SK-N-SH (cell line): ENCODE data around the gene MAN1B1. TPM values are rescaled to one million over a fixed set of nuclear protein-coding genes. Genes with fewer than 3 reads are reported as not detected.

ENCODE experiments used
- CTCF ChIA-PET: fragments of 300-600, 350-600 bp; formaldehyde crosslinking; extraction: SDS; loops from one replicate; lab custom pipeline; 2021; lab: Yijun Ruan, JAX
- POLR2A ChIA-PET: fragments of 350-600 bp; sonication (Branson Sonifier 250); formaldehyde crosslinking; extraction: SDS; loops from one replicate; lab custom pipeline; 2020; ENCODE audit warnings: antibody characterized with exemption, inconsistent platforms; lab: Yijun Ruan, JAX
- DNase-seq: peaks from one replicate; pipeline ENCODE4 v3.0.0; 2012
- H2AFZ ChIP-seq: fragments of 200-600 bp; sonication (generic); 2 replicates; pipeline ENCODE4 v1.8.1; 2016; ENCODE audit warnings: antibody characterized with exemption, mild to moderate bottlenecking, low read depth
- H3F3A ChIP-seq: fragments of 200-600 bp; sonication (generic); replicated peaks from 2 replicates; pipeline ENCODE3; 2016; ENCODE audit warnings: antibody characterized with exemption, mild to moderate bottlenecking; ENCODE audit not compliant: insufficient read depth
- H3K27ac ChIP-seq, 2 experiments: fragments of 200-500 bp in 1 of 2; fragments of 200-600 bp in 1 of 2; sonication (Bioruptor generic) in 1 of 2; sonication (generic), shearing (Covaris generic) in 1 of 2; 2 replicates each; pipeline versions ENCODE4 v1.5.1 to v1.6.1; 2014 to 2016; ENCODE audit warnings: low read depth in 2 of 2, inconsistent platforms in 1 of 2, low read length in 1 of 2, mild to moderate bottlenecking in 1 of 2, mixed read lengths in 1 of 2
- H3K27me3 ChIP-seq: fragments of 200-600 bp; sonication (generic), shearing (Covaris generic); 2 replicates; pipeline ENCODE4 v1.6.1; 2016; ENCODE audit warnings: mixed run types; ENCODE audit not compliant: insufficient read depth
- H3K36me3 ChIP-seq, 2 experiments: fragments of 200-500 bp in 1 of 2; fragments of 200-600 bp in 1 of 2; sonication (Bioruptor generic) in 1 of 2; sonication (generic) in 1 of 2; replicated peaks in 1 of 2; 2 replicates each; pipeline versions ENCODE3 to v1.5.1; 2014 to 2016; ENCODE audit warnings: low read length in 1 of 2, mild to moderate bottlenecking in 1 of 2; ENCODE audit not compliant: insufficient read depth in 2 of 2, control insufficient read depth in 1 of 2
- H3K4me1 ChIP-seq, 2 experiments: fragments of 200-500 bp in 1 of 2; fragments of 200-600 bp in 1 of 2; sonication (Bioruptor generic) in 1 of 2; sonication (generic), shearing (Covaris generic) in 1 of 2; 2 replicates each; pipeline versions ENCODE4 v1.5.1 to v1.6.1; 2014 to 2016; ENCODE audit warnings: low read depth in 1 of 2, low read length in 1 of 2, mixed run types in 1 of 2; ENCODE audit not compliant: insufficient read depth in 2 of 2, control insufficient read depth in 1 of 2
- H3K4me2 ChIP-seq: fragments of 200-600 bp; sonication (generic), shearing (Covaris generic); 2 replicates; pipeline ENCODE4 v1.6.1; 2017; ENCODE audit warnings: mixed run types
- H3K4me3 ChIP-seq, 2 experiments: fragments of 200-500 bp in 1 of 2; fragments of 200-600 bp in 1 of 2; sonication (Bioruptor generic) in 1 of 2; sonication (generic), shearing (Covaris generic) in 1 of 2; 2 replicates each; pipeline versions ENCODE4 v1.5.1 to v1.8.1; 2014 to 2016; ENCODE audit warnings: low read depth in 2 of 2, inconsistent platforms in 1 of 2, low read length in 1 of 2, mild to moderate bottlenecking in 1 of 2, mixed read lengths in 1 of 2, moderate library complexity in 1 of 2
- H3K79me2 ChIP-seq: fragments of 200-600 bp; sonication (generic); 2 replicates; pipeline ENCODE4 v1.8.1; 2017; ENCODE audit warnings: mild to moderate bottlenecking; ENCODE audit not compliant: insufficient read depth
- H3K9ac ChIP-seq: fragments of 200-600 bp; sonication (generic); 2 replicates; pipeline ENCODE4 v1.6.1; 2017; ENCODE audit warnings: mixed run types
- H3K9me2 ChIP-seq: fragments of 200-600 bp; sonication (generic); 2 replicates; pipeline ENCODE4 v1.6.1; 2017; ENCODE audit warnings: mixed run types
- H3K9me3 ChIP-seq: fragments of 200-600 bp; sonication (generic); 2 replicates; pipeline ENCODE4 v1.6.1; 2017; ENCODE audit warnings: mixed run types, mild to moderate bottlenecking, moderate library complexity
- H4K20me1 ChIP-seq: fragments of 200-600 bp; sonication (generic); 2 replicates; pipeline ENCODE4 v1.6.1; 2017; ENCODE audit warnings: mild to moderate bottlenecking, mixed run types; ENCODE audit not compliant: insufficient read depth
- CHD2 ChIP-seq: fragments of 150-350 bp; IDR thresholded peaks from 2 replicates; pipeline ENCODE4 v1.6.1; 2018; ENCODE audit warnings: low read length; ENCODE audit not compliant: partially characterized antibody
- ELF1 ChIP-seq: IDR thresholded peaks from 2 replicates; pipeline ENCODE4 v1.4.0; 2012
- EP300 ChIP-seq, 2 experiments: IDR thresholded peaks; 2 replicates each; pipeline versions ENCODE4 v1.4.0 to v1.6.1; 2012; ENCODE audit warnings: borderline replicate concordance in 1 of 2, low read depth in 1 of 2, low read length in 1 of 2
- FOSL2 ChIP-seq: IDR thresholded peaks from 2 replicates; pipeline ENCODE4 v1.4.0; 2012; ENCODE audit warnings: low read depth, mild to moderate bottlenecking, moderate library complexity, borderline replicate concordance
- GABPA ChIP-seq: IDR thresholded peaks from 2 replicates; pipeline ENCODE4 v1.4.0; 2012; ENCODE audit warnings: low read depth, mild to moderate bottlenecking
- MEF2A ChIP-seq: IDR thresholded peaks from 2 replicates; pipeline ENCODE4 v1.4.0; 2012; ENCODE audit warnings: low read depth, borderline replicate concordance
- NFIC ChIP-seq: IDR thresholded peaks from 2 replicates; pipeline ENCODE4 v1.4.0; 2012; ENCODE audit warnings: borderline replicate concordance
- RCOR1 ChIP-seq: fragments of 150-350 bp; IDR thresholded peaks from 2 replicates; pipeline ENCODE4 v1.6.1; 2017; ENCODE audit warnings: antibody characterized with exemption, low read length
- RXRA ChIP-seq: IDR thresholded peaks from 2 replicates; pipeline ENCODE4 v1.4.0; 2012; ENCODE audit warnings: low read depth, mild to moderate bottlenecking, borderline replicate concordance
- SIN3A ChIP-seq: IDR thresholded peaks from 2 replicates; pipeline ENCODE4 v1.6.1; 2012; ENCODE audit warnings: low read depth, mild to moderate bottlenecking, low read length, moderate library complexity, borderline replicate concordance
- TCF12 ChIP-seq: IDR thresholded peaks from 2 replicates; pipeline ENCODE4 v1.4.0; 2012
- TEAD4 ChIP-seq: IDR thresholded peaks from 2 replicates; pipeline ENCODE4 v1.4.0; 2012; ENCODE audit warnings: mild to moderate bottlenecking, borderline replicate concordance; ENCODE audit not compliant: insufficient read depth
- YY1 ChIP-seq: IDR thresholded peaks from 2 replicates; pipeline ENCODE4 v1.4.0; 2012; ENCODE audit warnings: low read depth, mild to moderate bottlenecking
- WGBS: methylation state at CpG from one replicate; pipeline ENCODE4 v1.1.6; 2017; ENCODE audit warnings: low lambda C conversion rate; 5-methylcytosine and 5-hydroxymethylcytosine counted together
- polyA plus RNA-seq, 3 experiments: library from polyadenylated mRNA; depleted of rRNA; stranded (reverse); fragments of >200 nt; gene quantifications; 2 replicates each; pipeline ENCODE4 v1.2.3, GENCODE V29; 2012
- TF ChIP-seq, protein P1 (sequence below): IDR thresholded peaks from 2 replicates; pipeline ENCODE4 v1.4.0; 2012; ENCODE audit warnings: low read depth
- TF ChIP-seq, protein P2 (sequence below): IDR thresholded peaks from 2 replicates; pipeline ENCODE4 v1.6.1; 2012; ENCODE audit warnings: mild to moderate bottlenecking, low read depth, low read length, moderate library complexity
- TF ChIP-seq, protein P3 (sequence below): IDR thresholded peaks from 2 replicates; pipeline ENCODE4; 2012
- TF ChIP-seq, protein P4 (sequence below): fragments of 150-350 bp; IDR thresholded peaks from 2 replicates; pipeline ENCODE4 v1.6.1; 2016; ENCODE audit warnings: mild to moderate bottlenecking, low read depth, low read length
- TF ChIP-seq, protein P5 (sequence below): IDR thresholded peaks from 2 replicates; pipeline ENCODE4 v1.4.0; 2012; ENCODE audit warnings: low read depth, borderline replicate concordance

The MAN1B1 gene
- polyA plus RNA-seq, 1 of the 3 experiments (the other 2 are of a cell fraction), result 57.8 TPM

DNA sequence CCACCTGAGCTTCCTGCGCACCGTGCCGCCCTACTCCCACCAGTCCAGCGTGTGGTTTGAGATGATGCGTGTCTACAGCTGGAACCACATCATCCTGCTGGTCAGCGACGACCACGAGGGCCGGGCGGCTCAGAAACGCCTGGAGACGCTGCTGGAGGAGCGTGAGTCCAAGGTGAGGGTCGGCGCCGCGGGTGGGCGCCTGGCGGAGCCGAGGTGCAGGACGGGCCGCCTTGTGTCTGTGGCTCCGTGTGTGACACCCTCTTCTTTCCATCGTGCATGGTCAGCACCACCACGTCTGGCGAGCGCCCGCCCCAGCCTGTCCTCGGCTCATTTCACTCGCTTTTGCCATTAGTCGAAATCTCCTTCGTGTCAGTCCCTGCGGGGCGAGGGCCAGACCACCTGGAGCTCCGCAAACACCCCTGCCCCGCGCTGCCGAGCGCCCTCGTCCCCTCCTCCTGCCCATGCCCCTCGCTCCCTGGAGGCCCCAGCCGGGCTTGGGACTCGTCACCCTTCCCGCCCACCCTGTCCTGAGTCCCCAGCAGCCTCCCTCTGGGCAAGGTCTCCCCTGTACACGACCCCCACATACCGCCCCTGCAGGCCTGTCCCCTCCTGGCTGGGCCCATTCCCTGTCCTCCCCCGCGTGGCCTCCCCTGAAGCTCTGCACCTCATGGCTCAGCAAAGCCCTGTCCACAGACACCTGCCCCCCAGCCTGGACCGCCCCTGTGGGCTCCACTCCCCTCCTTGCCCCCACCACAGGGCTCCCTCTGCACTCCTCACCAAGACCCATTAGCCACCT is 59.1 kb downstream of the MAN1B1 start:
- POLR2A ChIA-PET, result no interaction called here

More for the DNA sequence above, 59.1 kb downstream of the MAN1B1 start:
- Histone ChIP-seq H3K9ac (no peak overlapping the region), H3K27me3 (no peaks in the 10 kb centered on the region), H3K79me2 (no peaks in the 10 kb centered on the region), H3K27ac (no peak overlapping the region), H3K4me1 (no peaks in the 10 kb centered on the region), H3K36me3 (no peaks in the 10 kb centered on the region), H4K20me1 (no peaks in the 10 kb centered on the region), H3K4me3 (no peak overlapping the region), H3K9me2 (no peaks in the 10 kb centered on the region), H2AFZ (no peak overlapping the region), H3F3A (no peaks in the 10 kb centered on the region), H3K9me3 (no peaks in the 10 kb centered on the region), H3K4me2 (no peak overlapping the region)
- no peak for DNase-seq
- TF ChIP-seq, protein P1, sequence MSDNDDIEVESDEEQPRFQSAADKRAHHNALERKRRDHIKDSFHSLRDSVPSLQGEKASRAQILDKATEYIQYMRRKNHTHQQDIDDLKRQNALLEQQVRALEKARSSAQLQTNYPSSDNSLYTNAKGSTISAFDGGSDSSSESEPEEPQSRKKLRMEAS, result no peak
- TF ChIP-seq CHD2 (no peak), FOSL2 (no peak), MEF2A (no peak), NFIC (no peak), YY1 (no peak), ELF1 (no peak), RCOR1 (no peak), GABPA (no peak), EP300 (IDR thresholded peaks at IDR 0.05; ENCODE audit: borderline replicate concordance in 1 of 2, low read depth in 1 of 2, low read length in 1 of 2) (no peak), RXRA (no peak), SIN3A (no peak), TEAD4 (no peak), TCF12 (no peak)
- TF ChIP-seq, protein P2, sequence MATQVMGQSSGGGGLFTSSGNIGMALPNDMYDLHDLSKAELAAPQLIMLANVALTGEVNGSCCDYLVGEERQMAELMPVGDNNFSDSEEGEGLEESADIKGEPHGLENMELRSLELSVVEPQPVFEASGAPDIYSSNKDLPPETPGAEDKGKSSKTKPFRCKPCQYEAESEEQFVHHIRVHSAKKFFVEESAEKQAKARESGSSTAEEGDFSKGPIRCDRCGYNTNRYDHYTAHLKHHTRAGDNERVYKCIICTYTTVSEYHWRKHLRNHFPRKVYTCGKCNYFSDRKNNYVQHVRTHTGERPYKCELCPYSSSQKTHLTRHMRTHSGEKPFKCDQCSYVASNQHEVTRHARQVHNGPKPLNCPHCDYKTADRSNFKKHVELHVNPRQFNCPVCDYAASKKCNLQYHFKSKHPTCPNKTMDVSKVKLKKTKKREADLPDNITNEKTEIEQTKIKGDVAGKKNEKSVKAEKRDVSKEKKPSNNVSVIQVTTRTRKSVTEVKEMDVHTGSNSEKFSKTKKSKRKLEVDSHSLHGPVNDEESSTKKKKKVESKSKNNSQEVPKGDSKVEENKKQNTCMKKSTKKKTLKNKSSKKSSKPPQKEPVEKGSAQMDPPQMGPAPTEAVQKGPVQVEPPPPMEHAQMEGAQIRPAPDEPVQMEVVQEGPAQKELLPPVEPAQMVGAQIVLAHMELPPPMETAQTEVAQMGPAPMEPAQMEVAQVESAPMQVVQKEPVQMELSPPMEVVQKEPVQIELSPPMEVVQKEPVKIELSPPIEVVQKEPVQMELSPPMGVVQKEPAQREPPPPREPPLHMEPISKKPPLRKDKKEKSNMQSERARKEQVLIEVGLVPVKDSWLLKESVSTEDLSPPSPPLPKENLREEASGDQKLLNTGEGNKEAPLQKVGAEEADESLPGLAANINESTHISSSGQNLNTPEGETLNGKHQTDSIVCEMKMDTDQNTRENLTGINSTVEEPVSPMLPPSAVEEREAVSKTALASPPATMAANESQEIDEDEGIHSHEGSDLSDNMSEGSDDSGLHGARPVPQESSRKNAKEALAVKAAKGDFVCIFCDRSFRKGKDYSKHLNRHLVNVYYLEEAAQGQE, result no peak
- TF ChIP-seq, protein P3, sequence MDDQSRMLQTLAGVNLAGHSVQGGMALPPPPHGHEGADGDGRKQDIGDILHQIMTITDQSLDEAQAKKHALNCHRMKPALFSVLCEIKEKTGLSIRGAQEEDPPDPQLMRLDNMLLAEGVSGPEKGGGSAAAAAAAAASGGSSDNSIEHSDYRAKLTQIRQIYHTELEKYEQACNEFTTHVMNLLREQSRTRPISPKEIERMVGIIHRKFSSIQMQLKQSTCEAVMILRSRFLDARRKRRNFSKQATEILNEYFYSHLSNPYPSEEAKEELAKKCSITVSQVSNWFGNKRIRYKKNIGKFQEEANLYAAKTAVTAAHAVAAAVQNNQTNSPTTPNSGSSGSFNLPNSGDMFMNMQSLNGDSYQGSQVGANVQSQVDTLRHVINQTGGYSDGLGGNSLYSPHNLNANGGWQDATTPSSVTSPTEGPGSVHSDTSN, result no peak
- TF ChIP-seq, protein P4, sequence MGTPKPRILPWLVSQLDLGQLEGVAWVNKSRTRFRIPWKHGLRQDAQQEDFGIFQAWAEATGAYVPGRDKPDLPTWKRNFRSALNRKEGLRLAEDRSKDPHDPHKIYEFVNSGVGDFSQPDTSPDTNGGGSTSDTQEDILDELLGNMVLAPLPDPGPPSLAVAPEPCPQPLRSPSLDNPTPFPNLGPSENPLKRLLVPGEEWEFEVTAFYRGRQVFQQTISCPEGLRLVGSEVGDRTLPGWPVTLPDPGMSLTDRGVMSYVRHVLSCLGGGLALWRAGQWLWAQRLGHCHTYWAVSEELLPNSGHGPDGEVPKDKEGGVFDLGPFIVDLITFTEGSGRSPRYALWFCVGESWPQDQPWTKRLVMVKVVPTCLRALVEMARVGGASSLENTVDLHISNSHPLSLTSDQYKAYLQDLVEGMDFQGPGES, result no peak
- TF ChIP-seq, protein P5, sequence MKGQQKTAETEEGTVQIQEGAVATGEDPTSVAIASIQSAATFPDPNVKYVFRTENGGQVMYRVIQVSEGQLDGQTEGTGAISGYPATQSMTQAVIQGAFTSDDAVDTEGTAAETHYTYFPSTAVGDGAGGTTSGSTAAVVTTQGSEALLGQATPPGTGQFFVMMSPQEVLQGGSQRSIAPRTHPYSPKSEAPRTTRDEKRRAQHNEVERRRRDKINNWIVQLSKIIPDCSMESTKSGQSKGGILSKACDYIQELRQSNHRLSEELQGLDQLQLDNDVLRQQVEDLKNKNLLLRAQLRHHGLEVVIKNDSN, result no peak
- WGBS, result 79% methylated on average over 35 of the region's 49 CpGs
- CTCF ChIA-PET, result interaction anchor here (1.9 kb wide), 1 partner anchor 9 kb away, joined by 5 read pairs; no protein-coding TSS in a partner anchor
